ENCODE measurements around the gene PPM1B. TPM values are rescaled to one million over a fixed set of nuclear protein-coding genes. Genes with fewer than 3 reads are reported as not detected.

PPM1B gene
- total and polyA plus RNA-seq, 2 of the 8 experiments (the other 6 are each of a cell fraction or from before 2014, with no cell fraction given), result 43.6 to 126 TPM

GRCh38 chr2:44191739-44192138 lies 23.1 kb downstream of the PPM1B start (continued):
- TF ChIP-seq FOSL1 (IDR thresholded peaks at IDR 0.05; ENCODE audit: insufficient read depth, low read depth, low read length), result no peak
- TF ChIP-seq POLR2AphosphoS5 (IDR thresholded peaks at IDR 0.05; ENCODE audit: low read depth, low read length), result no peak
- TF ChIP-seq TCF12 (IDR thresholded peaks at IDR 0.05; ENCODE audit: low read depth, low read length), result no peak
